Hepatocyte (in vitro differentiated cells): ENCODE results near the gene CCDC167. TPM values are rescaled to one million over a fixed set of nuclear protein-coding genes. Genes with fewer than 3 reads are reported as not detected.
"Not testable (repeated sequence)": the region's sequence is repeated elsewhere in the genome, so short reads cannot be mapped to it uniquely, and the experiment has no call there.

Experiments
- DNase-seq: peaks from one replicate; pipeline ENCODE4 v3.0.0-alpha.2; 2016; ENCODE audit warnings: low spot score
- H2AFZ ChIP-seq: fragments of 200-600 bp; sonication (generic); 2 replicates; pipeline ENCODE4 v1.6.0; 2016; ENCODE audit warnings: antibody characterized with exemption, mild to moderate bottlenecking
- H3K27ac ChIP-seq: fragments of 200-600 bp; sonication (generic); 2 replicates; pipeline ENCODE4 v1.5.1; 2016; ENCODE audit warnings: mild to moderate bottlenecking
- H3K27me3 ChIP-seq: fragments of 200-600 bp; sonication (generic); 2 replicates; pipeline ENCODE4 v1.6.1; 2016
- H3K36me3 ChIP-seq: fragments of 200-600 bp; sonication (generic); replicated peaks from 2 replicates; pipeline ENCODE4 v1.5.1; 2016; ENCODE audit warnings: low read depth; ENCODE audit not compliant: insufficient read depth
- H3K4me1 ChIP-seq: fragments of 200-600 bp; sonication (generic); 2 replicates; pipeline ENCODE4 v1.5.1; 2016; ENCODE audit warnings: mild to moderate bottlenecking, moderate library complexity; ENCODE audit not compliant: insufficient read depth
- H3K4me2 ChIP-seq: fragments of 200-600 bp; sonication (generic); 2 replicates; pipeline ENCODE4 v1.6.0; 2016
- H3K4me3 ChIP-seq: fragments of 200-600 bp; sonication (generic); 2 replicates; pipeline ENCODE4 v1.5.1; 2016; ENCODE audit warnings: mild to moderate bottlenecking
- H3K79me2 ChIP-seq: fragments of 200-600 bp; sonication (generic); 2 replicates; pipeline ENCODE4 v1.6.0; 2017; ENCODE audit warnings: mild to moderate bottlenecking
- H3K9me2 ChIP-seq: fragments of 200-600 bp; sonication (generic); replicated peaks from 2 replicates; pipeline ENCODE4 v1.6.0; 2017; ENCODE audit warnings: mild to moderate bottlenecking; ENCODE audit not compliant: insufficient read depth
- H3K9me3 ChIP-seq: fragments of 200-600 bp; sonication (generic); 2 replicates; pipeline ENCODE4 v1.5.1; 2016; ENCODE audit warnings: low read depth, mild to moderate bottlenecking
- H4K20me1 ChIP-seq: fragments of 200-600 bp; sonication (generic); 2 replicates; pipeline ENCODE4 v1.6.0; 2016; ENCODE audit warnings: mild to moderate bottlenecking; ENCODE audit not compliant: insufficient read depth, poor library complexity, severe bottlenecking
- CTCF ChIP-seq: fragments of 200-600 bp; sonication (generic); IDR thresholded peaks from 2 replicates; pipeline ENCODE4 v1.5.1; 2016; ENCODE audit warnings: antibody characterized with exemption, mild to moderate bottlenecking; ENCODE audit not compliant: poor library complexity
- EZH2 ChIP-seq: fragments of 200-600 bp; sonication (generic); IDR thresholded peaks from 2 replicates; pipeline ENCODE4 v1.6.1; 2016; ENCODE audit warnings: antibody characterized with exemption, mild to moderate bottlenecking, borderline replicate concordance
- EZH2phosphoT487 ChIP-seq: fragments of 200-600 bp; sonication (generic); IDR thresholded peaks from one replicate; pipeline ENCODE4 v1.6.1; 2018; ENCODE audit warnings: antibody characterized with exemption, mild to moderate bottlenecking, low read depth, moderate library complexity; ENCODE audit not compliant: unreplicated experiment, severe bottlenecking
- WGBS: methylation state at CpG from one replicate; pipeline ENCODE4 v1.1.6; 2016; ENCODE audit warnings: low lambda C conversion rate; ENCODE audit errors: missing lambda C conversion rate; 5-methylcytosine and 5-hydroxymethylcytosine counted together
- polyA plus RNA-seq: library from polyadenylated mRNA; unstranded; fragments of >200 nt; fragmentation: Nextera tagmentation; extraction: Ambion mirVana; gene quantifications from 2 replicates; pipeline ENCODE4 v1.2.1, GENCODE V29; 2016
- total RNA-seq: library from RNA; depleted of rRNA; stranded (reverse); fragments of >200 nt; gene quantifications from 2 replicates; pipeline ENCODE4 v1.2.3, GENCODE V29; 2014

CCDC167 gene
- total and polyA plus RNA-seq, 2 experiments from 2014 or later = 32.5 to 66.1 TPM

GRCh38 chr6:37449984-37450383, 49.7 kb downstream of the CCDC167 start:
- Histone ChIP-seq H3K79me2 (no peaks in the 10 kb centered on the region), H3K9me2 (no peaks in the 10 kb centered on the region), H3K9me3 (no peaks in the 10 kb centered on the region), H3K4me1 (no peaks in the 10 kb centered on the region), H3K4me3 (no peak overlapping the region), H3K4me2 (no peak overlapping the region), H4K20me1 (no peaks in the 10 kb centered on the region), H3K36me3 (peaks cover 3% of the 10 kb centered on the region), H3K27ac (no peak overlapping the region), H3K27me3 (no peaks in the 10 kb centered on the region), H2AFZ (no peak overlapping the region)
- 96% methylated on average over 4 of the region's 4 CpGs for WGBS
- TF ChIP-seq EZH2phosphoT487 = no peak
- no peak for TF ChIP-seq CTCF
- TF ChIP-seq EZH2 = no peak
- DNase-seq = no peak

GRCh38 chr6:37443216-37443542, 56.5 kb downstream of the CCDC167 start:
- 95% methylated on average over 5 of the region's 5 CpGs for WGBS
- not testable (repeated sequence) for H3K9me2 ChIP-seq

GRCh38 chr6:37442416-37443215, 57.1 kb downstream of the CCDC167 start:
- Histone ChIP-seq H3K4me1 (no peaks in the 10 kb centered on the region), H3K27me3 (no peaks in the 10 kb centered on the region), H3K79me2 (no peaks in the 10 kb centered on the region), H2AFZ (no peak overlapping the region), H3K9me2 (no peaks in the 10 kb centered on the region), H3K4me2 (no peak overlapping the region), H4K20me1 (no peaks in the 10 kb centered on the region), H3K9me3 (no peaks in the 10 kb centered on the region), H3K4me3 (no peak overlapping the region), H3K36me3 (peaks cover 3% of the 10 kb centered on the region), H3K27ac (no peak overlapping the region)
- 96% methylated on average over 4 of the region's 4 CpGs for WGBS
- DNase-seq = no peak
- no peak for TF ChIP-seq EZH2
- TF ChIP-seq EZH2phosphoT487 = no peak
- TF ChIP-seq CTCF = no peak

More at GRCh38 chr6:37443216-37443542, 56.5 kb downstream of the CCDC167 start:
- not testable (repeated sequence) for DNase-seq, H3K9me3 ChIP-seq, H4K20me1 ChIP-seq, H2AFZ ChIP-seq, H3K4me2 ChIP-seq, H3K27me3 ChIP-seq, H3K27ac ChIP-seq, H3K79me2 ChIP-seq, H3K36me3 ChIP-seq, H3K4me3 ChIP-seq, H3K4me1 ChIP-seq

GRCh38 chr6:37441651-37442050, 58.0 kb downstream of the CCDC167 start:
- Histone ChIP-seq H3K9me3 (no peaks in the 10 kb centered on the region), H3K4me3 (no peak overlapping the region), H3K36me3 (peaks cover 3% of the 10 kb centered on the region), H3K9me2 (no peaks in the 10 kb centered on the region), H2AFZ (no peak overlapping the region), H3K79me2 (peaks cover 3% of the 10 kb centered on the region), H4K20me1 (no peaks in the 10 kb centered on the region), H3K27me3 (no peaks in the 10 kb centered on the region), H3K4me1 (no peaks in the 10 kb centered on the region), H3K27ac (no peak overlapping the region), H3K4me2 (no peak overlapping the region)
- 93% methylated on average over 6 of the region's 6 CpGs for WGBS
- DNase-seq = no peak
- TF ChIP-seq EZH2 (no peak), EZH2phosphoT487 (no peak), CTCF (no peak)
